Measurements from ENCODE around the gene GRIK4. TPM values are rescaled to one million over a fixed set of nuclear protein-coding genes. Genes with fewer than 3 reads are reported as not detected.

Gene GRIK4
- total and polyA plus RNA-seq, 8 donors: 0.06 to 0.31 TPM; not detected in 6

- DNase-seq: no peak
- no peaks in the 10 kb centered on the region for H3K36me3 ChIP-seq
- H3K27me3 ChIP-seq: peaks cover 0 to 36% (median 6%) of the 10 kb centered on the region in 3 donors
- no peak overlapping the region for H3K4me3 ChIP-seq
- intact Hi-C loops (cut with DNase I; ENCODE audit: low total_unique reads): no loop called here
- TF ChIP-seq POLR2A (IDR thresholded peaks at IDR 0.05): no peak
- TF ChIP-seq EP300 (IDR thresholded peaks at IDR 0.05): no peak
- TF ChIP-seq CTCF (IDR thresholded peaks at IDR 0.05): no peak
- TF ChIP-seq POLR2AphosphoS5 (IDR thresholded peaks at IDR 0.05): no peak
- no peaks in the 10 kb centered on the region for H3K4me1 ChIP-seq
- H3K27ac ChIP-seq: no peak overlapping the region
- H3K9me3 ChIP-seq: no peaks in the 10 kb centered on the region
- WGBS, 5 donors: 71 to 90% (median 74%) methylated on average over 3 of the region's 3 CpGs
Observed at GRCh38 chr11:120646206-120646605, 134.7 kb downstream of the GRIK4 start.

DNA sequence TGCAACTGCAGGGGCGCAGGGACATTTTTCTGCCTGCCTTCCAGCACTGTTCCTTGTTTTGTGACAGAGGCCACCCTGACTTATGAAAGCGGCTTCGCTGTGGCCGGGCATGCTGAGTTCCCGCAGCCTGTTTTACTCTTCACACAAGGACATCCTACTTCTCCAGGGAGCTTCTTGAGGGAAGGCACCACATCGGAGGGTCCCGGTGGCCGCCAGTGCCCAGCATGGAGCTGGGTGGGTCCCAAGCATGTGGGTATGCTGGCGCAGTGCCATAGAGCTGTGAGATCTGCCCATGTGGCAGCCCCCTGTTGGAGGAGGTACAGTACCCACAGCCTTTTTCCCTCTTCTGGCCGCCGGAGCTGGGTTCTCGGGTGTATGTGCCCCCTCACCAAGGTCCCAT, 136.1 kb downstream of the GRIK4 start:
- Histone ChIP-seq H3K4me1 (no peaks in the 10 kb centered on the region), H3K9me3 (no peaks in the 10 kb centered on the region), H3K27ac (no peak overlapping the region), H3K36me3 (no peaks in the 10 kb centered on the region), H3K27me3 (peaks cover 0 to 34% (median 6%) of the 10 kb centered on the region in 3 donors), H3K4me3 (no peak overlapping the region)
- WGBS, 5 donors: 83 to 93% (median 89%) methylated on average over 11 to 12 of the region's 12 CpGs
- no peak for DNase-seq
- TF ChIP-seq CTCF (IDR thresholded peaks at IDR 0.05) (no peak), POLR2A (IDR thresholded peaks at IDR 0.05) (no peak), EP300 (IDR thresholded peaks at IDR 0.05) (no peak), POLR2AphosphoS5 (IDR thresholded peaks at IDR 0.05) (no peak)
- intact Hi-C loops (cut with DNase I; ENCODE audit: low total_unique reads): no loop called here

DNA sequence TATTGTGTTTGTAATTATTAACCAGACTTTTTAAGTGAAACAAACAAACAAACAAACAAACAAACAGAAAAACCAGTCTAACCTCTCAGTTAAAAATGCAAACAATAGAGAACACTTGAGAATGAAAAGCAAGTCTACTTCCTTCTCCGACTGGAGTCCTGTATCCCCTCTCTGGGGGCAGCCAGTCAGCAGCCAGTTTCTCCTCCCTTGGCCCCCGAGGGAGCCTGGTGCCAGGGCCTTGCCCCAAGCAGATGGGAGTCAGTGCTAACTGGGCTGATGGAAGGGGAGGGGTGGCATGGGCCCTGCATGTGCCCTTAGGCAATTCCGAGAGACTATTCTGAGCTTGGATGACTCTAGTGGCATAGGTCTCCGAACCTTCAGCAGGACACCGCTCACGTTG, 137.2 kb downstream of the GRIK4 start:
- Histone ChIP-seq H3K9me3 (peaks cover 0 to 4% (median 0%) of the 10 kb centered on the region in 4 donors), H3K27me3 (peaks cover 0 to 27% (median 6%) of the 10 kb centered on the region in 3 donors), H3K27ac (no peak overlapping the region), H3K4me3 (no peak overlapping the region), H3K36me3 (no peaks in the 10 kb centered on the region), H3K4me1 (no peaks in the 10 kb centered on the region)
- intact Hi-C loops (cut with DNase I; ENCODE audit: low total_unique reads): no loop called here
- no peak for DNase-seq
- TF ChIP-seq POLR2AphosphoS5 (IDR thresholded peaks at IDR 0.05): no peak
- TF ChIP-seq CTCF (IDR thresholded peaks at IDR 0.05): no peak
- no peak for TF ChIP-seq POLR2A (IDR thresholded peaks at IDR 0.05)
- no peak for TF ChIP-seq EP300 (IDR thresholded peaks at IDR 0.05)
- 56 to 70% (median 62%) methylated on average over 6 of the region's 6 CpGs for WGBS, 5 donors

GRCh38 chr11:120649316-120649715, 137.8 kb downstream of the GRIK4 start:
- intact Hi-C loops (cut with DNase I; ENCODE audit: low total_unique reads): no loop called here
- TF ChIP-seq EP300 (IDR thresholded peaks at IDR 0.05): no peak
- TF ChIP-seq CTCF (IDR thresholded peaks at IDR 0.05): no peak
- TF ChIP-seq POLR2A (IDR thresholded peaks at IDR 0.05): no peak
- no peak for TF ChIP-seq POLR2AphosphoS5 (IDR thresholded peaks at IDR 0.05)
- no peaks in the 10 kb centered on the region for H3K36me3 ChIP-seq
- no peak for DNase-seq
- 41 to 50% (median 46%) methylated on average over 3 to 5 of the region's 5 CpGs for WGBS, 5 donors
- H3K4me1 ChIP-seq: no peaks in the 10 kb centered on the region
- H3K27ac ChIP-seq: no peak overlapping the region
- H3K4me3 ChIP-seq: no peak overlapping the region
- H3K27me3 ChIP-seq: peaks cover 0 to 25% (median 6%) of the 10 kb centered on the region in 3 donors
- peaks cover 0 to 4% (median 0%) of the 10 kb centered on the region in 4 donors for H3K9me3 ChIP-seq
